Measurements from ENCODE around the gene TMEM170B.

Gene TMEM170B

DNA sequence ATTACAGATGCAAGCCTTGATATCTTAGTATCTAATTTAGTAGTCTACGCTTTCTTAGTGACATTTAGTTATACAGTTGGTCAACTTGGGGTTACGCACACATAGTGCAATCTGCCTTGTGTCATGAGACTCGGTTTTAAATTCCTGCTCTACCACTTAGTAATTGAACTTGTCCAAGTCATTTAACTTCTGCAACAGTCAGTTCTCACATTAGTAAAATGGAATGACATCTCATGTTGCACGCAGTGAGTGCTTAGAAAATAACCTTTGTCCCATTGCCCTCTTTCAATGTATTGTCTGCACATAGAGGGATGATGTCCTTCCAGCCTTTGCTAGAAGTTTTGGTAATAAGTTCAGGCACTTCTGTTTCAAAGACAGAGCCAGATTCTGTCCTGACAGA is 48.6 kb downstream of the TMEM170B start:
- no peak for DNase-seq (ENCODE audit: low read depth)

DNA sequence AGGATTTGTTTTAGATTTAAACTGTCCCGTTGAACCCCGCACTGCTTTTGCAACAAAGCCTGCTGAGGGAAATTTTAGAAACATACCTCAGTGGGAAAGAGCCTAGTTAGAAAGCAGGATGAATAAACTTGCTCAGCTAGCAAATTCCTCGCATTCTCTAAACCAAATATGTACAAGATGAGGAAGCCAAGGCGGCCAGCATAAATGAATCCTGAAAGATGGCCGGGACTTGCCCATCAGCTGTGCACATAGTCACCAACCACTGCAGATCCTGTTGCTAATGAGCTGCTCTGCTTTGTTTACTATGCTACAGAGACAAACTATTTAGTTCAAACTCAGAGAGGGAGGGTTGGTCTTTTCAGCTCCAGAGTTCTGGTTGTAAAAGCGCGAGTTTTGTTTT is 49.0 kb downstream of the TMEM170B start:
- no peak for DNase-seq (ENCODE audit: low read depth)

GRCh38 chr6:11589261-11589660 is 51.7 kb downstream of the TMEM170B start:
- no peak for DNase-seq (ENCODE audit: low read depth)

DNA sequence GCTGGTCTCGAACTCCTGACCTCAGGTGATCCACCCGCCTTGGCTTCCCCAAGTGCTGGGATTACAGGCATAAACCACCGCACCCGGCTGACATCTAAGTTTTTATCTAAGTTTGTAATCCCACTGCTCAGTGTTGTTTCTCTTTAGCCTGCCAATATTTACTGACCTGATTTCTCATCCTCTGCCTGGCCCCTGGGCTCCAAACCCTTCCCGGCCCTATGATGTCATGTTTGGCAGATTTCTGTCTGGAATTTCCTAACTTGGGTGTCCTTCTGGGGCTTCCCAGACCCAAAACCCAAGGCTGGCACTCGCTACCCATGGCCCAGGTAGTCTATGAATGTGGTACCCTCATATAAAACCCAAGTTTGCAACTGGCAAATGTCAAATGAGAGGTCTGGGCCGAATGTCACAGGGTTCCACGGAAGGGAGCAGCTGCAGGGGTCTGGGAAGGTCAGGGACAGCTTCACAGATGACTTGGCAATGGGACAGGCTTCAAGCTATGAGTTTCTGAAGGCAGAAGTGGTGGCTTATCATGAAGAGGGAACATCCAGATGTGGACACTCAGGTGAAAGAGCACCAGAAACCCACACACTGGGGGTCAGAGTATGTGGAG is 54.9 kb downstream of the TMEM170B start:
- DNase-seq (ENCODE audit: low read depth): no peak

- DNase-seq (ENCODE audit: low read depth): no peak
Observed at GRCh38 chr6:11593096-11593495, 55.5 kb downstream of the TMEM170B start.

DNA sequence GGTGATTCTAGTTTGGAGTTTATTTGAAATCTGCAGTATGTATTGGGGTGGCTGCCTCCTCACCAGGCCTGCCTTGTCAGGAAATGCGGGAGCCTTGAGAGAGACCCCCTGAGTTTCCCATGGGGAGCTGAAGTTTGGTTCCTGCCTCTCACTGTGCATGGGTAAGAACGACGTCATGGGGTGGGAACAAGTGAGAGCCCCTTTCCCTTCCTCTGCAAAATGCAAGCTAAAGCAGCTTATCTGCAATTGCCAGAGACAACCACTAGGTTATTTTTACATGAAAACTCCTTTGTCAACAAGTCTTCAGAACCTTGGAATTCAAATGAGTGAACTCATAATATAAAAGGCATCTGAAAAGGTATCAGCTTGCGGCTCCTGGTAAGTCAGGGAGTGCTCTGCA is 58.4 kb downstream of the TMEM170B start:
- DNase-seq (ENCODE audit: low read depth): no peak

DNA sequence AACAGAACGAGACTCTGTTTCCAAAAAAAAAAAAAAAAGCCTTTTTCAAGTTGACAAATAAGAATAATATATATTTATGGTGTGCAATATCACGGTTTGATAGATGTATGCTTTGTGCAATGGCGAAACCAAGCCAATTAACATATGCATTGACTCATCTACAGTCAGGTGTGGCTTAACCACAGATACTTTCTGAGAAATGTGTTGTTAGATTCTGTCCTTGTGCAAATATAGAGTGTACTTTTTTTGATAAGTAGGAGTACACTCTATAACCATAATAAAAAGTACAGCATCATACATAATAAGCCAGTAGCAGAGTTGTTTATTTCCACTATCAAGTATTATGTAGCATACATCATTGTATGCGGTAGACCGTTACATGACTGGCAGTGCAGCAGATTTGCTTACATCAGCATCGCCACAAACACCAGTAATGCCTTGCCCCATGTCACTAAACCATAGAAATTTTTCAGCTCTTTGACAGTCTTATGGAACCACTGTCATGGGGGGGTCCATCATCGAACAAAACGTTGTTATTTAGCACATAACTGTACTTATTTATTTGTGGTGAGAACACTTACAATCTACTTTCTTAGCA is 59.2 kb downstream of the TMEM170B start:
- DNase-seq (ENCODE audit: low read depth): no peak

DNA sequence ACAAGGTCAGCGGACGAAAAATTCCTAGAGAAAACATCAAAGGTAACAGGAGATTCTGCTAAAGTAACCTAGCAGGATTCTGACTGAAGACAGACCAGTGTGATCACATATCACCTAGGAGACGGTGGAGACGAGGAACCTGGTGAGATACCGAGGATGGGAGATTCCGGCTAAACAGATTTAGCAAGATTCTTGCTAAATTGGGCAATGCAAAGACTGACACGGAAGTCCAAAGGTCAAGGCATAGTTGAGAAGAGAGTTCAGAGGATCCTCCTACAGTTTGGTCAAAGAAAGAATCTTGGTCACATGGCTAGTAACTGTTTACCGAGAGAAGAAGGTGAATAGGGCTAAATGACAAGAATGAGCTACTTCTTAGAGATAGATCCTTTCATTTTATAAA is 61.1 kb downstream of the TMEM170B start:
- DNase-seq (ENCODE audit: low read depth): no peak

- DNase-seq (ENCODE audit: low read depth): no peak
Observed at GRCh38 chr6:11600251-11600650, 62.7 kb downstream of the TMEM170B start.

DNA sequence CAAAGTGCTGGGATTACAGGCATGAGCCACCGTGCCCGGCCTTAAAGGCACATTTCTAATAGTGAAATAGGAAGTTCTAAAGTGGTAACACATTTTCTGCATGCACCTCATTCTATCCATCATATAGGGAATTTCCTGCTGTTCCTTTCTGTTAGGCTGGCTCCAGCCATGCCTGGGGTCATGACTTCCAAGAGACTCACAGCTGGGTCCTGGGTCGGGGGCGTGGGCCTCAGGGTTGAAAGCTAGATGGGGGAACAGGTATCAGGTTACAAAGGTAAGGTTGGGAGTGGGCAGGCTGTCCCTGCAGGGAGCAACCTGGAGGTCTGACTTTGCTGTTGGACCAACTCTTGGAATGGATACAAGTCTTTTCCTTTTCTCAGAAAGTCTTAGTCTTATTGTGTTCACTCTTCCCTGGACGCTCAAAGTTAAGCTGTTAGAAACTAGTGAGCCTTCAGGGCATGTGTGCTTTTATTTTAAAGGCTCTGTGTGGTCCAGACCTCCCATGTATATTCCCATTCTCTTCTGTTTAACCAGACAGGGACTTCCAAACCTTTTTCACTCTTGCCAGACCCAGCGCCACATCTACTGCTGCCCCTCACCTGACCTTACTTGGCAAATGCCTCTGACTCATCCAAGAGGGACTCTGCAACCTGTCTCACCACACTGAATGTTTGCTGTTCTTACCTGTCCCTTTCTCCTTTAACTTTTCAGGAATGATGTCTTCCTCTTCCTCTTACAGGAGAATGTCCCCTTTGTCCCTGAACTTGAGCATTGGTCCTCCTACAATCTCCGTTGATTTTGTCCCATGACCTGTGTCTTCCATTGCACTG is 64.4 kb downstream of the TMEM170B start:
- DNase-seq (ENCODE audit: low read depth): no peak

- DNase-seq (ENCODE audit: low read depth): no peak
Observed at GRCh38 chr6:11604215-11604614, 66.7 kb downstream of the TMEM170B start.

GRCh38 chr6:11604836-11605506 is 67.4 kb downstream of the TMEM170B start:
- DNase-seq (ENCODE audit: low read depth): no peak

DNA sequence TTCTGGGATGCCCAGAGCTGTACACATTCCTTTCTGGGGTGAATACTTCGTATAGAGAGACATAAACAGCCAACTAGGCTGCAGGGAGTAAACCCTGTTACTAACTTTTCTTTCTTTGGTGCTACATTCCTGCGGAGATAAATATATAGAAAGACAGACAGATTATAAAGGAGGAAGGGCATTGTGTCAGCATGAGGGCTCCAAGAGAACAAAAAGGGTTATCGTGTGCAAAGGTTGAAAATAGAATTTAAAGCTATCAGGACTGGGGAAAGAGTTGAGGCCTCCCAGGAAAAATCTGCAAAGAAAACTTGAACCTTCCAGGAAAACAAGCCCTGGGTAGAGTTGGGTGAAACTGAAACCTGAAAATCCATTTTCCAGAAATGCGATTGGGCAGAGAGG is 68.0 kb downstream of the TMEM170B start:
- DNase-seq (ENCODE audit: low read depth): no peak

GRCh38 chr6:11606332-11606731 is 68.8 kb downstream of the TMEM170B start:
- DNase-seq (ENCODE audit: low read depth): no peak

- DNase-seq (ENCODE audit: low read depth): no peak
Observed at GRCh38 chr6:11607383-11607782, 69.8 kb downstream of the TMEM170B start.

GRCh38 chr6:11608600-11609323 is 71.2 kb downstream of the TMEM170B start:
- no peak for DNase-seq (ENCODE audit: low read depth)

DNA sequence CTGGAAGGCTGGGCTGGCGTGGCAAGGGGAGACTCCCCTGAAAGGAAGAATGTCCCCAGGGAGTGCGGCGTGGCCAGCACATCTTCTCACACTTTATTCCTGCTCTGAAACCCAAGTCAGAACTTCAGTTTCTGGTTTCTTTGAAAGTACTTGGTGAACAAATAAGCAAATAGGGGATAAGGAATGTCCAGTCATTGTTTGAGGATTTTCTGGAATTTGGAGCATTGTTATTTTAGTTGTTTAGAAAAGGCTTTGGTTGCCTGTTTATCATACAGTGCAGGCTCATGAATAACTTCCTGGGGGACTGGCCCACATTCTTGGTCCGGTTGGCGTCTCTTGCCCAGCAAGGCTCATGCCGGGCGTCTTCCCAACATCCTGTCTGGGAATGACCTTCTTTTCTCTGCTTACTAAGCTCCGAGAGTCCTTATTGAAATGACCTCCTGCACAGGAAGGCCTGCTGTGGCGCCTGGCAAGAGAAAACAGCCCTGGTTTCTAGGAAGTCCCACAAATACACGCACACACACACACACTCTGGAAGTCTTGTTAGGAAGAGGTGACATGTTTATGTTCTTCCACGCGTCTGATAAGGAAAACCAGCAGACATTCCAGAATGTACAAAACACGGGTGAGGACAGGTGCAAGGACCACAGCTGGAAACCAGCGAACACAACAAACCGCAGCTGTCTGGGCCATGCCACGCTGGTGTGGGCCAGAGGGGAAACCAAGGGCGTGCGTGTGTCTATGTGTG is 71.9 kb downstream of the TMEM170B start:
- DNase-seq (ENCODE audit: low read depth): no peak

DNA sequence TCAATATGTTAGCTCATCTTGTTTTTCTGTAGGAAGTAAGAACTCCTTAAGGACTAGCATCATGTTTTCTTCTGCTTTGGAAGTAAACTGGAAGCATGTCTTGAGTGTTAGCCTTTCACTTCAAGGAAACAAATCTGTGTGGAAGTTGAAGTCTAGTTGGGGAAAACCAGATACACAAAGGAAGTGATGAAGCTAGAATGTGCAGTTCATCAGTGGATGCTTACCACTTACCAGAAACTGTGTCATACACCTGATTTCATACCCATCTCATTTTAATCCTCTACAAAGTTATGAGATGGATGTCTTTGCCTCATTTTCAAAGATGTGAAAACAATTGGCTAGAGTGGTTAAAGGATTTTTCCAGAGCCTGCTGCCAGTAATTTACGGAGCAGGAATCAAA is 75.8 kb downstream of the TMEM170B start:
- DNase-seq (ENCODE audit: low read depth): no peak

- no peak for DNase-seq (ENCODE audit: low read depth)
Observed at GRCh38 chr6:11613858-11614257, 76.3 kb downstream of the TMEM170B start.

GRCh38 chr6:11614534-11615213 is 77.1 kb downstream of the TMEM170B start:
- no peak for DNase-seq (ENCODE audit: low read depth)

DNA sequence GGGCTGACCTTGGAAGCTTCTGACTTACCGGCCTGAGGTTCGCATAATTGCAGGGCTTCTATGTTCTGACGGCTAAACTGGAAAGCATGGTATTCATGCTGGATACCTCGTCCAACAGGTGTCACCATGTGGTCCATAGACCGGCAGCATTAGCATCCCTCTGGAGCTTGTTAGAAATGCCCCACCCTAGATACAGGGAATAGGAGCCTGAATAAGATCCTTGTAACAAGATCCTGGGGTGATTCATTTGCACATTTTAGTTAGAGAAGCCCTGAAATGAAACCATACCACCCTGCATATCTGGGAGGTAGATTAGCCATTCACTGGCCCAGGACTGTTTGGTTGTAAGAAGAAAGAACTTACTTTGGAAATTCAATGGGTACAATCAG is 77.7 kb downstream of the TMEM170B start:
- no peak for DNase-seq (ENCODE audit: low read depth)

Data from activated gamma-delta T cell treated with anti-CD3 and anti-CD28 coated beads, Interleukin-2, amount 50 U/mL, for 16 hours (primary cell).